Fibroblast of lung (primary cell): Measurements from ENCODE around the gene SUMO2.
"Not testable (repeated sequence)": the region's sequence is repeated elsewhere in the genome, so short reads cannot be mapped to it uniquely, and the experiment has no call there.

Experiments
- EZH2 ChIP-seq: IDR thresholded peaks from 2 replicates; pipeline ENCODE4 v1.5.1; 2012; ENCODE audit warnings: low read length, control low read depth, mild to moderate bottlenecking; ENCODE audit errors: missing control alignments
- TF ChIP-seq, protein P1 (sequence below), 2 donors: IDR thresholded peaks in 1 of 2; conservative IDR thresholded peaks in 1 of 2; 1 replicate in 1 of 2; 2 replicates in 1 of 2; pipeline ENCODE4 v1.5.1; 2011 to 2012; ENCODE audit warnings: low read length in 2 of 2, control low read depth in 1 of 2, inconsistent platforms in 1 of 2, low read depth in 1 of 2, mild to moderate bottlenecking in 1 of 2

DNA sequence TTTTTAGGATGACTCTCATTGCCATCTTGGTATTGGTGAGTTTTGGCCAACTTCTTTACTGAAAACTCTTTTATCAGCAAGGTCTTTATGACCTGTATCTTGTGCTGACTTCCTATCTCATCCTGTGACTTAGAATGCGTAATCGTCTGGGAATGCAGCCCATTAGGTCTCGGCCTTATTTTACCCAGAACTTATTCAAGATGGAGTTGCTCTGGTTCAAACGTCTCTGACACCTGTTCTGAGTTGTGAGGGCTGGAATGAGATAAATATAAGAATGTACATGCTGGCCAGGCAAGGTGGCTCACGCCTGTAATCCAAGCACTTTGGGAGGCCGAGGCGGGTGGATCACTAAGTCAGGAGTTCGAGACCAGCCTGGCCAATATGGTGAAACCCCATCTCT, 24.3 kb downstream of the SUMO2 start:
- TF ChIP-seq, protein P1, sequence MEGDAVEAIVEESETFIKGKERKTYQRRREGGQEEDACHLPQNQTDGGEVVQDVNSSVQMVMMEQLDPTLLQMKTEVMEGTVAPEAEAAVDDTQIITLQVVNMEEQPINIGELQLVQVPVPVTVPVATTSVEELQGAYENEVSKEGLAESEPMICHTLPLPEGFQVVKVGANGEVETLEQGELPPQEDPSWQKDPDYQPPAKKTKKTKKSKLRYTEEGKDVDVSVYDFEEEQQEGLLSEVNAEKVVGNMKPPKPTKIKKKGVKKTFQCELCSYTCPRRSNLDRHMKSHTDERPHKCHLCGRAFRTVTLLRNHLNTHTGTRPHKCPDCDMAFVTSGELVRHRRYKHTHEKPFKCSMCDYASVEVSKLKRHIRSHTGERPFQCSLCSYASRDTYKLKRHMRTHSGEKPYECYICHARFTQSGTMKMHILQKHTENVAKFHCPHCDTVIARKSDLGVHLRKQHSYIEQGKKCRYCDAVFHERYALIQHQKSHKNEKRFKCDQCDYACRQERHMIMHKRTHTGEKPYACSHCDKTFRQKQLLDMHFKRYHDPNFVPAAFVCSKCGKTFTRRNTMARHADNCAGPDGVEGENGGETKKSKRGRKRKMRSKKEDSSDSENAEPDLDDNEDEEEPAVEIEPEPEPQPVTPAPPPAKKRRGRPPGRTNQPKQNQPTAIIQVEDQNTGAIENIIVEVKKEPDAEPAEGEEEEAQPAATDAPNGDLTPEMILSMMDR (conservative IDR thresholded peaks at IDR 0.05 in 1 of 2, IDR thresholded peaks at IDR 0.05 in 1 of 2; ENCODE audit: low read depth in 1 of 2, low read length in 2 of 2), result not testable (repeated sequence)
- TF ChIP-seq EZH2, result not testable (repeated sequence)
